Ishikawa (cell line): ENCODE data around the gene TMEM134.

ENCODE experiments used
- CEBPB ChIP-seq: IDR thresholded peaks from 2 replicates; pipeline ENCODE4 v1.6.1; 2012
- CREB1 ChIP-seq: IDR thresholded peaks from 2 replicates; pipeline ENCODE4 v1.6.1; 2012; ENCODE audit warnings: low read depth
- EGR1 ChIP-seq: IDR thresholded peaks from 2 replicates; pipeline ENCODE4 v1.6.1; 2012
- EP300 ChIP-seq: IDR thresholded peaks from 2 replicates; pipeline ENCODE4 v1.6.1; 2012; ENCODE audit warnings: borderline replicate concordance
- FOXM1 ChIP-seq: IDR thresholded peaks from 2 replicates; pipeline ENCODE4 v1.6.1; 2012; ENCODE audit warnings: low read depth, borderline replicate concordance
- MAX ChIP-seq: IDR thresholded peaks from 2 replicates; pipeline ENCODE4 v1.6.1; 2012
- NFIC ChIP-seq: IDR thresholded peaks from 2 replicates; pipeline ENCODE4 v1.6.1; 2012
- RAD21 ChIP-seq: IDR thresholded peaks from 2 replicates; pipeline ENCODE4 v1.6.1; 2012; ENCODE audit warnings: low read depth
- REST ChIP-seq: IDR thresholded peaks from 2 replicates; pipeline ENCODE4 v1.6.1; 2012; ENCODE audit warnings: low read depth, mild to moderate bottlenecking
- TAF1 ChIP-seq: IDR thresholded peaks from 2 replicates; pipeline ENCODE4 v1.6.1; 2012; ENCODE audit warnings: low read depth, mild to moderate bottlenecking
- TCF12 ChIP-seq: IDR thresholded peaks from 2 replicates; pipeline ENCODE4 v1.6.1; 2012; ENCODE audit warnings: low read depth
- TEAD4 ChIP-seq: IDR thresholded peaks from 2 replicates; pipeline ENCODE4 v1.6.1; 2012
- YY1 ChIP-seq: IDR thresholded peaks from 2 replicates; pipeline ENCODE4 v1.6.1; 2012; ENCODE audit warnings: low read depth
- ZBTB7A ChIP-seq: IDR thresholded peaks from 2 replicates; pipeline ENCODE4 v1.6.1; 2012; ENCODE audit warnings: low read depth
- TF ChIP-seq, protein P1 (sequence below): IDR thresholded peaks from 2 replicates; pipeline ENCODE4 v1.6.1; 2012

Gene TMEM134

GRCh38 chr11:67453816-67454732 is 15.0 kb downstream of the TMEM134 start:
- no peak for TF ChIP-seq RAD21
- TF ChIP-seq YY1 = no peak
- no peak for TF ChIP-seq EGR1

DNA sequence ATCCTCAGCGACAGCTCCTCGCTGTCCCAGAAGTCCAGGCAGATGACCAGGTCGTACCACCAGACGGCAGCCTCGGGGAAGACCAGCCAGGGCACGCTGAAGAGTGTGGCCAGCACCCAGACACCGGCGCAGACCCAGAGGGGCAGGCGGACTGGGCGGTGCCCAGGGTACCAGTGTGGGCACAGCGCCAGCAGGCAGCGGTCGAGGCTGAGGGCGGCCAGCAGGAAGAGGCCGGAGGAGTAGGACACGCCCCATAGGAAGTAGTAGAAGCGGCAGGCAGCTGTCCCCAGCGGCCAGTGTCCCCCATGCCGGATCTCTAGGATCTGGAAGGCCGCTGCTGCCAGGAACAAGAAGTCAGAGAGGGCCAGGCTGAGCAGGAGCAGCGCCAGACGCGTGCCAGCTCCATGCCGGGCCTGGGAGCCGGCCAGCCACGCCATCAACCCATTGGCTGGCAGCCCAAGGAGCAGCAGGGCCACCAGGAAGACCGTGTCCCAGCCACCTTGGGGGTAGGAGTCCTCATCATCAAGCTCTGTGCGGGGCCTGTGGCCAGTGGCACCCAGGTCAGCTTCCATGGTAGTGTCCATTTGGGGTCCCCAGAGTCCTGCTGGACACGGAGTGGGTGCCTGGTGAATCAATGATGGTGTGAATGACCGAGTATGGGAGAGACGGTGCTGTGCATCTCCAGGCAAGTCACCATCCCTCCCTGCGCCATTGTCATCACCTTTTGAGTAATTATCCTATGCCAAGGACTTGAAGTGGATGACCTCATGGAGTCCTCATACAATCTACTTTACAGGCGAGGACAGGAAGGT is 16.7 kb downstream of the TMEM134 start, which contains the start of gene GPR152:
Gene GPR152, minus strand, starts transcription at position 589 of the 812 bp plus-strand sequence. Its CDS starts 5 bp downstream, at position 584.
- TF ChIP-seq FOXM1 (no peak), MAX (no peak), EP300 (peak; percentile 40; the same call in 1 of the 2 replicates), NFIC (peak; percentile 94), TCF12 (0 out of 2 replicates have a peak, but pooled peaks have one; percentile 21), TAF1 (no peak)
- TF ChIP-seq, protein P1, sequence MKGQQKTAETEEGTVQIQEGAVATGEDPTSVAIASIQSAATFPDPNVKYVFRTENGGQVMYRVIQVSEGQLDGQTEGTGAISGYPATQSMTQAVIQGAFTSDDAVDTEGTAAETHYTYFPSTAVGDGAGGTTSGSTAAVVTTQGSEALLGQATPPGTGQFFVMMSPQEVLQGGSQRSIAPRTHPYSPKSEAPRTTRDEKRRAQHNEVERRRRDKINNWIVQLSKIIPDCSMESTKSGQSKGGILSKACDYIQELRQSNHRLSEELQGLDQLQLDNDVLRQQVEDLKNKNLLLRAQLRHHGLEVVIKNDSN = no peak

- no peak for TF ChIP-seq YY1
- no peak for TF ChIP-seq CEBPB
- no peak for TF ChIP-seq TAF1
- no peak for TF ChIP-seq ZBTB7A
- no peak for TF ChIP-seq REST
- no peak for TF ChIP-seq TCF12
Observed at GRCh38 chr11:67451658-67451976, 17.4 kb downstream of the TMEM134 start.

DNA sequence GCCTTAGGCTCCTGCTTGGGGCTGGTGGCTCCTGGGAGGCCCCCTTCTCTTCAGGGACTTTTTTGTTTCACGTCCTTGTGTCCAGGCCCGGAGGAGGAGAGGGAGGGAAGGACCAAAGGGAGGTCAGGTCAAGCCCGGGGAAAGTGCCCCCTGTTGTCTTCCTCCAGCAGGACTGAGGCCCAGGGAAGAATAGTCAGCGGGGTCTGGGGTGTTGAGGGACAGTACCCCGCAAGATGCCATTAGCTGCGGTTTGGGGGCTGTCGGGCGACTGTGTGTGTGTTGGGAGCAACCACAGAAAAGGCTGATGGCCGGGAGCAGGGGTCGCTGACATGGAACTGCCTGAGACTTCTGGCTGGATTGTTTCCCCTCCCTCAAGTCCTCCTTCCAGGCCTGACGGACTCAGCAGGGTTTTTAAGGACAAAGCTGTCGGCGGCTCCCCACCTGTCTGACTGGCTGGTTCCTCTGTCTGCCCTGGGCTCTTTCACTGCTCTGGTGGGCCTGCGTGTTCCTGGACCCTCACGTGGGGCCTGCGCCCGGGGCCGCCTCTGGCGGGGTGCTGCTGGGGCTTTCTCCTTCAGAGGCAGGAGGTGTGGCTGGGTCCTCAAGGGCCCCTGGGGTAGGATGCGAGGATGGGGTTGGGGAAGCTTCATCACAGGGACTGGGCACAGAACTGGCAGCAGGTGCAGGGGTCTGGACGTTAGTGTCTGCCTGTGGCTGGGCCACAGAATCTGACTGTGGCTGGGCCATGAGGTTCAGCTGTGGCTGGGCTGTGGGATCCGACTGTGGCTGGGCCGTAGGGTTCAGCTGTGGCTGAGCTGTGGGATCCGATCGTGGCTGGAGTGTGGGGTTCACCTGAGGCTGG is 18.0 kb downstream of the TMEM134 start:
- TF ChIP-seq RAD21 (no peak), EGR1 (no peak), TCF12 (no peak), FOXM1 (no peak), CEBPB (no peak), TEAD4 (no peak), EP300 (no peak), NFIC (no peak), REST (no peak), CREB1 (no peak), YY1 (no peak), ZBTB7A (no peak), TAF1 (no peak), MAX (no peak)
- TF ChIP-seq, protein P1 = no peak

GRCh38 chr11:67449116-67449844 is 19.8 kb downstream of the TMEM134 start:
- TF ChIP-seq RAD21 = no peak
